Skeletal muscle satellite cell (primary cell): ENCODE measurements around the gene HSPD1. TPM values are rescaled to one million over a fixed set of nuclear protein-coding genes. Genes with fewer than 3 reads are reported as not detected.

Experiments
- H3K27me3 ChIP-seq: 2 replicates; pipeline ENCODE4 v1.7.0; 2013; ENCODE audit warnings: low read length; ENCODE audit not compliant: control insufficient read depth, insufficient read depth
- H3K36me3 ChIP-seq: 2 replicates; pipeline ENCODE4 v1.7.0; 2013; ENCODE audit warnings: mild to moderate bottlenecking, control low read depth, low read length; ENCODE audit not compliant: insufficient read depth
- H3K4me1 ChIP-seq: 2 replicates; pipeline ENCODE4 v1.7.0; 2013; ENCODE audit warnings: low read length; ENCODE audit not compliant: control insufficient read depth, insufficient read depth
- H3K4me2 ChIP-seq: 2 replicates; pipeline ENCODE4 v1.7.0; 2013; ENCODE audit warnings: mild to moderate bottlenecking, low read length
- H3K4me3 ChIP-seq: 2 replicates; pipeline ENCODE4 v1.7.0; 2013; ENCODE audit warnings: low read length
- H3K9ac ChIP-seq: 2 replicates; pipeline ENCODE4 v1.7.0; 2013; ENCODE audit warnings: mild to moderate bottlenecking, low read depth, low read length, moderate library complexity
- H3K9me3 ChIP-seq: replicated peaks from 2 replicates; pipeline ENCODE4 v1.7.0; 2013; ENCODE audit warnings: mild to moderate bottlenecking, control low read depth, low read length
- total RNA-seq: library from RNA; depleted of rRNA; stranded (reverse); fragments of >200 nt; gene quantifications from 2 replicates; pipeline ENCODE4 v1.2.3, GENCODE V29; 2012; rRNA removed

The HSPD1 gene
- 263 and 281 TPM in 2 replicates for total RNA-seq

- H3K9me3 ChIP-seq, result no peaks in the 10 kb centered on the region
These were observed at the start of gene HSPD1, which contains the start of gene HSPE1 for GRCh38 chr2:197499594-197500502. TSS of gene HSPD1 (minus strand) at chr2:197499840. CDS start at chr2:197498848, 992 bp downstream. TSS of gene HSPE1 (plus strand) at chr2:197500379. CDS start at chr2:197500437, 58 bp downstream.

GRCh38 chr2:197548582-197548981 is 48.9 kb upstream of the HSPD1 start:
- H3K27me3 ChIP-seq, result no peaks in the 10 kb centered on the region
- H3K36me3 ChIP-seq, result peaks cover 47% of the 10 kb centered on the region
- H3K9me3 ChIP-seq, result no peaks in the 10 kb centered on the region
- H3K4me1 ChIP-seq, result no peaks in the 10 kb centered on the region
- no peak overlapping the region for H3K4me3 ChIP-seq
- H3K9ac ChIP-seq, result no peak overlapping the region
- H3K4me2 ChIP-seq, result no peak overlapping the region

More at GRCh38 chr2:197499594-197500502, at the start of gene HSPD1, which contains the start of gene HSPE1:
- H3K4me1 ChIP-seq, result peaks cover 25% of the 10 kb centered on the region
- peaks cover 63% of the 10 kb centered on the region for H3K36me3 ChIP-seq
- peak within 1 kb of the TSS; percentile 84 for H3K4me2 ChIP-seq
- no peaks in the 10 kb centered on the region for H3K27me3 ChIP-seq
- peak within 1 kb of the TSS; percentile 82 for H3K4me3 ChIP-seq
- peak within 1 kb of the TSS; percentile 91 for H3K9ac ChIP-seq

- H3K9me3 ChIP-seq, result no peaks in the 10 kb centered on the region
- peaks cover 53% of the 10 kb centered on the region for H3K36me3 ChIP-seq
- no peaks in the 10 kb centered on the region for H3K4me1 ChIP-seq
- H3K9ac ChIP-seq, result no peak overlapping the region
- H3K27me3 ChIP-seq, result no peaks in the 10 kb centered on the region
- H3K4me3 ChIP-seq, result no peak overlapping the region
- no peak overlapping the region for H3K4me2 ChIP-seq
These were observed 47.7 kb upstream of the HSPD1 start for GRCh38 chr2:197547163-197547900.

- no peak overlapping the region for H3K9ac ChIP-seq
- H3K27me3 ChIP-seq, result no peaks in the 10 kb centered on the region
- H3K4me2 ChIP-seq, result no peak overlapping the region
- H3K4me3 ChIP-seq, result no peak overlapping the region
- peaks cover 6% of the 10 kb centered on the region for H3K4me1 ChIP-seq
- H3K9me3 ChIP-seq, result no peaks in the 10 kb centered on the region
- peaks cover 55% of the 10 kb centered on the region for H3K36me3 ChIP-seq
These were observed 43.6 kb upstream of the HSPD1 start for GRCh38 chr2:197543206-197543605.

GRCh38 chr2:197539734-197540133 is 40.1 kb upstream of the HSPD1 start:
- Histone ChIP-seq H3K9me3 (no peaks in the 10 kb centered on the region), H3K4me1 (peaks cover 6% of the 10 kb centered on the region), H3K4me2 (no peak overlapping the region), H3K9ac (no peak overlapping the region), H3K27me3 (no peaks in the 10 kb centered on the region), H3K4me3 (no peak overlapping the region), H3K36me3 (peaks cover 53% of the 10 kb centered on the region)

GRCh38 chr2:197538412-197538811 is 38.8 kb upstream of the HSPD1 start:
- H3K4me3 ChIP-seq, result no peak overlapping the region
- no peaks in the 10 kb centered on the region for H3K27me3 ChIP-seq
- H3K4me1 ChIP-seq, result peaks cover 6% of the 10 kb centered on the region
- no peak overlapping the region for H3K9ac ChIP-seq
- peaks cover 47% of the 10 kb centered on the region for H3K36me3 ChIP-seq
- no peaks in the 10 kb centered on the region for H3K9me3 ChIP-seq
- no peak overlapping the region for H3K4me2 ChIP-seq

- Histone ChIP-seq H3K27me3 (no peaks in the 10 kb centered on the region), H3K4me3 (peak overlapping the region; percentile 89), H3K9me3 (no peaks in the 10 kb centered on the region), H3K4me2 (peak overlapping the region; percentile 85), H3K36me3 (no peaks in the 10 kb centered on the region), H3K4me1 (peaks cover 14% of the 10 kb centered on the region), H3K9ac (peak overlapping the region; percentile 97)
These were observed 17.5 kb upstream of the HSPD1 start for GRCh38 chr2:197517150-197517549.

GRCh38 chr2:197516393-197516761 is 16.7 kb upstream of the HSPD1 start:
- Histone ChIP-seq H3K9me3 (no peaks in the 10 kb centered on the region), H3K9ac (peak overlapping the region; percentile 97), H3K36me3 (no peaks in the 10 kb centered on the region), H3K27me3 (no peaks in the 10 kb centered on the region), H3K4me3 (peak overlapping the region; percentile 89), H3K4me1 (peaks cover 14% of the 10 kb centered on the region), H3K4me2 (peak overlapping the region; percentile 85)

- Histone ChIP-seq H3K9me3 (no peaks in the 10 kb centered on the region), H3K27me3 (no peaks in the 10 kb centered on the region), H3K4me3 (peak within 1 kb of the TSS; percentile 89), H3K4me2 (peak within 1 kb of the TSS; percentile 85), H3K36me3 (no peaks in the 10 kb centered on the region), H3K4me1 (peaks cover 14% of the 10 kb centered on the region), H3K9ac (peak within 1 kb of the TSS; percentile 97)
These were observed 16.2 kb upstream of the HSPD1 start, which contains the start of gene MOB4 for GRCh38 chr2:197515739-197516392. TSS of gene MOB4 (plus strand) at chr2:197516066. CDS start at chr2:197516087, 21 bp downstream.

GRCh38 chr2:197515315-197515738 is 15.7 kb upstream of the HSPD1 start:
- H3K4me2 ChIP-seq, result peak overlapping the region; percentile 85
- H3K27me3 ChIP-seq, result no peaks in the 10 kb centered on the region
- peak overlapping the region; percentile 97 for H3K9ac ChIP-seq
- H3K4me1 ChIP-seq, result peaks cover 14% of the 10 kb centered on the region
- no peaks in the 10 kb centered on the region for H3K36me3 ChIP-seq
- peak overlapping the region; percentile 89 for H3K4me3 ChIP-seq
- no peaks in the 10 kb centered on the region for H3K9me3 ChIP-seq

- H3K27me3 ChIP-seq, result no peaks in the 10 kb centered on the region
These were observed 15.1 kb upstream of the HSPD1 start for GRCh38 chr2:197514754-197515153.

More at GRCh38 chr2:197514754-197515153, 15.1 kb upstream of the HSPD1 start:
- Histone ChIP-seq H3K4me2 (peak overlapping the region; percentile 85), H3K9ac (peak overlapping the region; percentile 97), H3K9me3 (no peaks in the 10 kb centered on the region), H3K36me3 (no peaks in the 10 kb centered on the region), H3K4me3 (peak overlapping the region; percentile 89), H3K4me1 (peaks cover 14% of the 10 kb centered on the region)
